ENCODE results near the gene KIZ. TPM values are rescaled to one million over a fixed set of nuclear protein-coding genes. Genes with fewer than 3 reads are reported as not detected.

Gene KIZ
- total RNA-seq, 1 donor from 2014 or later = 11.4 TPM

DNA sequence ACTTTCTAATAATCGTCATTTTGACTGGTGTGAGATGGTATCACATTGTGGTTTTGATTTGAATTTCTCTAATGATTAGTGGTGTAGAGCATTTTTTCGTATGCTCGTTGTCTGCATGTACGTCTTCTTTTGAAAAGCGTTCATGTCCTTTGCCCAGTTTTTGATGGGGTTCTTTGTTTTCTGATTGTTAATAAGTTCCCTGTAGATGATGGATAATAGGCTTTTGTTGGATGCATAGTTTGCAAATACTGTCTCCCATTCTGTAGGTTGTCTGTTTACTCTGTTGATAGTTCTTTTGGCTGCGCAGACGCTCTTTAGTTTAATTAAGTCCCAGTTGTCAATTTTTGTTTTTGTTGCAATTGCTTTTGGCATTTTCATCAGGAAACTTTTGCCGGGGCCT lies 144.9 kb downstream of the KIZ start:
- TF ChIP-seq, protein P1, sequence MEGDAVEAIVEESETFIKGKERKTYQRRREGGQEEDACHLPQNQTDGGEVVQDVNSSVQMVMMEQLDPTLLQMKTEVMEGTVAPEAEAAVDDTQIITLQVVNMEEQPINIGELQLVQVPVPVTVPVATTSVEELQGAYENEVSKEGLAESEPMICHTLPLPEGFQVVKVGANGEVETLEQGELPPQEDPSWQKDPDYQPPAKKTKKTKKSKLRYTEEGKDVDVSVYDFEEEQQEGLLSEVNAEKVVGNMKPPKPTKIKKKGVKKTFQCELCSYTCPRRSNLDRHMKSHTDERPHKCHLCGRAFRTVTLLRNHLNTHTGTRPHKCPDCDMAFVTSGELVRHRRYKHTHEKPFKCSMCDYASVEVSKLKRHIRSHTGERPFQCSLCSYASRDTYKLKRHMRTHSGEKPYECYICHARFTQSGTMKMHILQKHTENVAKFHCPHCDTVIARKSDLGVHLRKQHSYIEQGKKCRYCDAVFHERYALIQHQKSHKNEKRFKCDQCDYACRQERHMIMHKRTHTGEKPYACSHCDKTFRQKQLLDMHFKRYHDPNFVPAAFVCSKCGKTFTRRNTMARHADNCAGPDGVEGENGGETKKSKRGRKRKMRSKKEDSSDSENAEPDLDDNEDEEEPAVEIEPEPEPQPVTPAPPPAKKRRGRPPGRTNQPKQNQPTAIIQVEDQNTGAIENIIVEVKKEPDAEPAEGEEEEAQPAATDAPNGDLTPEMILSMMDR (IDR thresholded peaks at IDR 0.05; ENCODE audit: insufficient read depth, low read length, poor library complexity, severe bottlenecking) = no peak

DNA sequence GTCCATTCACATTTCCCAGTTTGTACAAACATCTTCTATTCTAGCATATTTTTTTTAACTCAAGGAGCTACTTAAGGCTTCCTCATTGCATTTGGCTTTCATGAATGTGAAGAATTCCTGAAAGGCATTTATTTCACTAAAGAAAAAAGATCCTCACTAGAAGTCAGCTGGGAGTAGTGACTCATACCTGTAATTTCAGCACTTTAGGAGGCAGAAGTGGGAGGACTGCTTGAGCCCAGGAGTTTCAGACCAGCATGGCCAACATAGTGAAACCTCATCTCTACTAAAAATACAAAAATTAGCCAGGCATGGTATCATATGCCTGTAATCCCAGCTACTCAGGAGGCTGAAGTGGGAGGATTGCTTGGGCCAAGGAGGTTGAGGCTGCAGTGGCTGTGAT lies 146.4 kb downstream of the KIZ start:
- TF ChIP-seq, protein P1 (IDR thresholded peaks at IDR 0.05; ENCODE audit: insufficient read depth, low read length, poor library complexity, severe bottlenecking) = no peak
- Histone ChIP-seq H3K4me3 (ENCODE audit: low read depth, low read length) (no peak overlapping the region), H3K27me3 (ENCODE audit: control insufficient read depth, insufficient read depth, low read length) (no peaks in the 10 kb centered on the region), H3K36me3 (ENCODE audit: control insufficient read depth, insufficient read depth, low read length) (no peaks in the 10 kb centered on the region)
- no peak for DNase-seq (ENCODE audit: low read depth)

More for the DNA sequence above, 144.9 kb downstream of the KIZ start:
- H3K36me3 ChIP-seq (ENCODE audit: control insufficient read depth, insufficient read depth, low read length) = no peaks in the 10 kb centered on the region
- no peak overlapping the region for H3K4me3 ChIP-seq (ENCODE audit: low read depth, low read length)
- H3K27me3 ChIP-seq (ENCODE audit: control insufficient read depth, insufficient read depth, low read length) = no peaks in the 10 kb centered on the region
- DNase-seq (ENCODE audit: low read depth) = no peak

DNA sequence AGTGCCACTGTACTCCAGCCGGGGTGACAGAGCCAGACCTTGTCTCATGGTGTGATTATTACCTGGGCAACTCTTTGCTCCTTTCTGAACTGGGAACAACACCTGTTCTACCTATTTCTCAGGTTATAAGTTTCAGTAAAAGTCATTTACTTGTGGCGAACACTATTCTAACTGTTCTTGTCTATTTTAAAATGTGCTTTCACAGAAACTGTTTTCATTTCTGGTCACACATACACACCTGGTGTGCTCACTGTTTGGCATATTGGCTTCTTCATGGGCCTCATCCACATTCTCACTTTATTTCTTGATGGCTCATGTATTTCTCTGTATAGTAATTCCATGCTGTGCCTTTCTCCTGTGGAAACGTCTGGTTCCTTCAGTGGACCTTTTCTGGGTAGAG lies 146.8 kb downstream of the KIZ start:
- no peak for DNase-seq (ENCODE audit: low read depth)
- Histone ChIP-seq H3K4me3 (ENCODE audit: low read depth, low read length) (no peak overlapping the region), H3K27me3 (ENCODE audit: control insufficient read depth, insufficient read depth, low read length) (no peaks in the 10 kb centered on the region), H3K36me3 (ENCODE audit: control insufficient read depth, insufficient read depth, low read length) (no peaks in the 10 kb centered on the region)
- TF ChIP-seq, protein P1 (IDR thresholded peaks at IDR 0.05; ENCODE audit: insufficient read depth, low read length, poor library complexity, severe bottlenecking) = no peak

DNA sequence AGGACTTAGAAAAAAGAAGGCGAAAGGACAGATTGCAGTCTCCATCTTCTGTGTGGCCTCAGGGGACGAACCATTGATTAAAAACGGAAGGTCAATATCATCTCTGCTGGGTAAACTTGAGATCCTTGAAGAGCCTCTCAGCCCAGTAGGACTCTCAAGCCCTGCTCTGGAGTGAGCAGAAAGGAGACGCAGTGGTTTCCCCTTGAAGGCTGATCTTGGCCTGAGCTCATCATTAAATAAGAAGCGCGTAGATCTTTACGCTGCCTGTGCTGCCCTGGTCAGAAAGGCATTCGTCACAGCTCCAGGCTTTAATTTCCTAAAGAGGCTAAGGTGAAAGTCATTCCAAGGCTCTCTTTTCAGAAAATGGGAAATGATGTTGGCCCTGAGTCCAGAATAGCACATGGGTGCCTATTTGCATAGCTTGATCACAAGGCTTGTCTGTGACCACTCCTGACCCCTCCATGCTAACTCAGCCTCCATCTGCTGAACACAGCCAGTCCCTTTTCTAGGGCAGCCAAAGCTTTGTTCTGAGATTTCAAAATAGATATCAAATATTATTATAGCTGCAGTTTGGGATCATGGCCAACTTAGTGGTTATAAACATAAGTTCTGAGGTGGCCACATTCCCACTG lies 148.0 kb downstream of the KIZ start:
- Histone ChIP-seq H3K36me3 (ENCODE audit: control insufficient read depth, insufficient read depth, low read length) (no peaks in the 10 kb centered on the region), H3K27me3 (ENCODE audit: control insufficient read depth, insufficient read depth, low read length) (no peaks in the 10 kb centered on the region), H3K4me3 (ENCODE audit: low read depth, low read length) (no peak overlapping the region)
- TF ChIP-seq, protein P1 (IDR thresholded peaks at IDR 0.05; ENCODE audit: insufficient read depth, low read length, poor library complexity, severe bottlenecking) = no peak
- no peak for DNase-seq (ENCODE audit: low read depth)

DNA sequence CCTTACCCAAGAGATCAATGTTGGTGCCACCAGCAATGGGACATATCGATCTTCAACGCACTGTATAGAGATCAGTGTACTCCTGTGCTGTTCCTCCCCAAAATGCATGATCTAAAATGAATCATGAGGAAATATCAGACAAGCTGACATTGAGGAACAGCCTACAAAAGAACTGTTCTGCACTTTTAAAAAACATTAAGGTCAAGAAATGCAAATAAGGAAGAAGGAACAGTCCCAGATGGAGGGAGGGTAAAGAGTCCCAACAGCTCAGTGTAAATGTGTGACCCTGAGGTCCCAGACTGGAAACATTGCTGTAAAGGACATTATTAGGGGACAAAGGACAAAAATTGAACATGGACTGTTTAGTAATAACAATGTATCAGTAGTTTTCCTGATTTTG lies 152.9 kb downstream of the KIZ start:
- DNase-seq (ENCODE audit: low read depth) = no peak
- no peak overlapping the region for H3K4me3 ChIP-seq (ENCODE audit: low read depth, low read length)
- H3K36me3 ChIP-seq (ENCODE audit: control insufficient read depth, insufficient read depth, low read length) = no peaks in the 10 kb centered on the region
- TF ChIP-seq, protein P1 (IDR thresholded peaks at IDR 0.05; ENCODE audit: insufficient read depth, low read length, poor library complexity, severe bottlenecking) = no peak
- peaks cover 7% of the 10 kb centered on the region for H3K27me3 ChIP-seq (ENCODE audit: control insufficient read depth, insufficient read depth, low read length)

Data from kidney epithelial cell (primary cell).